SK-N-SH (cell line): ENCODE measurements around the gene ABCA4. TPM values are rescaled to one million over a fixed set of nuclear protein-coding genes. Genes with fewer than 3 reads are reported as not detected.

Source experiments
- CTCF ChIA-PET: fragments of 300-600, 350-600 bp; formaldehyde crosslinking; extraction: SDS; loops from one replicate; lab custom pipeline; 2021; lab: Yijun Ruan, JAX
- POLR2A ChIA-PET: fragments of 350-600 bp; sonication (Branson Sonifier 250); formaldehyde crosslinking; extraction: SDS; loops from one replicate; lab custom pipeline; 2020; ENCODE audit warnings: antibody characterized with exemption, inconsistent platforms; lab: Yijun Ruan, JAX
- DNase-seq: peaks from one replicate; pipeline ENCODE4 v3.0.0; 2012
- H2AFZ ChIP-seq: fragments of 200-600 bp; sonication (generic); 2 replicates; pipeline ENCODE4 v1.8.1; 2016; ENCODE audit warnings: antibody characterized with exemption, mild to moderate bottlenecking, low read depth
- H3F3A ChIP-seq: fragments of 200-600 bp; sonication (generic); replicated peaks from 2 replicates; pipeline ENCODE3; 2016; ENCODE audit warnings: antibody characterized with exemption, mild to moderate bottlenecking; ENCODE audit not compliant: insufficient read depth
- H3K27ac ChIP-seq, 2 experiments: fragments of 200-500 bp in 1 of 2; fragments of 200-600 bp in 1 of 2; sonication (Bioruptor generic) in 1 of 2; sonication (generic), shearing (Covaris generic) in 1 of 2; 2 replicates each; pipeline versions ENCODE4 v1.5.1 to v1.6.1; 2014 to 2016; ENCODE audit warnings: low read depth in 2 of 2, inconsistent platforms in 1 of 2, low read length in 1 of 2, mild to moderate bottlenecking in 1 of 2, mixed read lengths in 1 of 2
- H3K27me3 ChIP-seq: fragments of 200-600 bp; sonication (generic), shearing (Covaris generic); 2 replicates; pipeline ENCODE4 v1.6.1; 2016; ENCODE audit warnings: mixed run types; ENCODE audit not compliant: insufficient read depth
- H3K36me3 ChIP-seq, 2 experiments: fragments of 200-500 bp in 1 of 2; fragments of 200-600 bp in 1 of 2; sonication (Bioruptor generic) in 1 of 2; sonication (generic) in 1 of 2; replicated peaks in 1 of 2; 2 replicates each; pipeline versions ENCODE3 to v1.5.1; 2014 to 2016; ENCODE audit warnings: low read length in 1 of 2, mild to moderate bottlenecking in 1 of 2; ENCODE audit not compliant: insufficient read depth in 2 of 2, control insufficient read depth in 1 of 2
- H3K4me1 ChIP-seq, 2 experiments: fragments of 200-500 bp in 1 of 2; fragments of 200-600 bp in 1 of 2; sonication (Bioruptor generic) in 1 of 2; sonication (generic), shearing (Covaris generic) in 1 of 2; 2 replicates each; pipeline versions ENCODE4 v1.5.1 to v1.6.1; 2014 to 2016; ENCODE audit warnings: low read depth in 1 of 2, low read length in 1 of 2, mixed run types in 1 of 2; ENCODE audit not compliant: insufficient read depth in 2 of 2, control insufficient read depth in 1 of 2
- H3K4me2 ChIP-seq: fragments of 200-600 bp; sonication (generic), shearing (Covaris generic); 2 replicates; pipeline ENCODE4 v1.6.1; 2017; ENCODE audit warnings: mixed run types
- H3K4me3 ChIP-seq, 2 experiments: fragments of 200-500 bp in 1 of 2; fragments of 200-600 bp in 1 of 2; sonication (Bioruptor generic) in 1 of 2; sonication (generic), shearing (Covaris generic) in 1 of 2; 2 replicates each; pipeline versions ENCODE4 v1.5.1 to v1.8.1; 2014 to 2016; ENCODE audit warnings: low read depth in 2 of 2, inconsistent platforms in 1 of 2, low read length in 1 of 2, mild to moderate bottlenecking in 1 of 2, mixed read lengths in 1 of 2, moderate library complexity in 1 of 2
- H3K79me2 ChIP-seq: fragments of 200-600 bp; sonication (generic); 2 replicates; pipeline ENCODE4 v1.8.1; 2017; ENCODE audit warnings: mild to moderate bottlenecking; ENCODE audit not compliant: insufficient read depth
- H3K9ac ChIP-seq: fragments of 200-600 bp; sonication (generic); 2 replicates; pipeline ENCODE4 v1.6.1; 2017; ENCODE audit warnings: mixed run types
- H3K9me2 ChIP-seq: fragments of 200-600 bp; sonication (generic); 2 replicates; pipeline ENCODE4 v1.6.1; 2017; ENCODE audit warnings: mixed run types
- H3K9me3 ChIP-seq: fragments of 200-600 bp; sonication (generic); 2 replicates; pipeline ENCODE4 v1.6.1; 2017; ENCODE audit warnings: mixed run types, mild to moderate bottlenecking, moderate library complexity
- H4K20me1 ChIP-seq: fragments of 200-600 bp; sonication (generic); 2 replicates; pipeline ENCODE4 v1.6.1; 2017; ENCODE audit warnings: mild to moderate bottlenecking, mixed run types; ENCODE audit not compliant: insufficient read depth
- CHD2 ChIP-seq: fragments of 150-350 bp; IDR thresholded peaks from 2 replicates; pipeline ENCODE4 v1.6.1; 2018; ENCODE audit warnings: low read length; ENCODE audit not compliant: partially characterized antibody
- CTCF ChIP-seq: fragments of 200-600 bp; sonication (generic); IDR thresholded peaks from 2 replicates; pipeline ENCODE4 v1.6.1; 2017; ENCODE audit warnings: antibody characterized with exemption, mild to moderate bottlenecking, moderate library complexity
- ELF1 ChIP-seq: IDR thresholded peaks from 2 replicates; pipeline ENCODE4 v1.4.0; 2012
- EP300 ChIP-seq, 2 experiments: IDR thresholded peaks; 2 replicates each; pipeline versions ENCODE4 v1.4.0 to v1.6.1; 2012; ENCODE audit warnings: borderline replicate concordance in 1 of 2, low read depth in 1 of 2, low read length in 1 of 2
- FOSL2 ChIP-seq: IDR thresholded peaks from 2 replicates; pipeline ENCODE4 v1.4.0; 2012; ENCODE audit warnings: low read depth, mild to moderate bottlenecking, moderate library complexity, borderline replicate concordance
- FOXM1 ChIP-seq: IDR thresholded peaks from 2 replicates; pipeline ENCODE4 v1.4.0; 2012; ENCODE audit warnings: low read depth, mild to moderate bottlenecking
- GATA2 ChIP-seq: sonication (generic); formaldehyde crosslinking; IDR thresholded peaks from 2 replicates; pipeline ENCODE4 v1.5.0; 2020; ENCODE audit warnings: mild to moderate bottlenecking, missing genetic modification reagents
- JUND ChIP-seq: IDR thresholded peaks from 2 replicates; pipeline ENCODE4 v1.4.0; 2012
- MEF2A ChIP-seq: IDR thresholded peaks from 2 replicates; pipeline ENCODE4 v1.4.0; 2012; ENCODE audit warnings: low read depth, borderline replicate concordance
- MXI1 ChIP-seq: IDR thresholded peaks from 2 replicates; pipeline ENCODE4 v1.6.1; 2012; ENCODE audit warnings: mild to moderate bottlenecking, low read depth, low read length, improper control_type of control experiment
- POLR2AphosphoS5 ChIP-seq: IDR thresholded peaks from 2 replicates; pipeline ENCODE4 v1.6.1; 2012; ENCODE audit warnings: low read depth, low read length
- RCOR1 ChIP-seq: fragments of 150-350 bp; IDR thresholded peaks from 2 replicates; pipeline ENCODE4 v1.6.1; 2017; ENCODE audit warnings: antibody characterized with exemption, low read length
- RXRA ChIP-seq: IDR thresholded peaks from 2 replicates; pipeline ENCODE4 v1.4.0; 2012; ENCODE audit warnings: low read depth, mild to moderate bottlenecking, borderline replicate concordance
- TAF1 ChIP-seq: IDR thresholded peaks from 2 replicates; pipeline ENCODE4 v1.6.1; 2012; ENCODE audit warnings: low read depth, mild to moderate bottlenecking, low read length, moderate library complexity, borderline replicate concordance
- TCF12 ChIP-seq: IDR thresholded peaks from 2 replicates; pipeline ENCODE4 v1.4.0; 2012
- USF2 ChIP-seq: fragments of 150-350 bp; IDR thresholded peaks from 2 replicates; pipeline ENCODE4 v1.6.1; 2017; ENCODE audit warnings: antibody characterized with exemption, low read length, low read depth, borderline replicate concordance
- YY1 ChIP-seq: IDR thresholded peaks from 2 replicates; pipeline ENCODE4 v1.4.0; 2012; ENCODE audit warnings: low read depth, mild to moderate bottlenecking
- ZBTB33 ChIP-seq: IDR thresholded peaks from 2 replicates; pipeline ENCODE4 v1.4.0; 2012; ENCODE audit warnings: low read depth, borderline replicate concordance
- WGBS: methylation state at CpG from one replicate; pipeline ENCODE4 v1.1.6; 2017; ENCODE audit warnings: low lambda C conversion rate; 5-methylcytosine and 5-hydroxymethylcytosine counted together
- polyA plus RNA-seq, 3 experiments: library from polyadenylated mRNA; depleted of rRNA; stranded (reverse); fragments of >200 nt; gene quantifications; 2 replicates each; pipeline ENCODE4 v1.2.3, GENCODE V29; 2012

The ABCA4 gene
- polyA plus RNA-seq, 1 of the 3 experiments (the other 2 are of a cell fraction) = 0.03 TPM

- Histone ChIP-seq H3K9me2 (no peaks in the 10 kb centered on the region), H4K20me1 (no peaks in the 10 kb centered on the region), H3K36me3 (no peaks in the 10 kb centered on the region), H3K27me3 (no peaks in the 10 kb centered on the region), H3K9me3 (no peaks in the 10 kb centered on the region), H2AFZ (no peak overlapping the region), H3K4me1 (peaks cover 14 to 32% of the 10 kb centered on the region in 2 experiments; a peak in 3 of 4 replicates), H3F3A (no peaks in the 10 kb centered on the region), H3K79me2 (no peaks in the 10 kb centered on the region), H3K27ac (no peak overlapping the region), H3K9ac (no peak overlapping the region), H3K4me2 (no peak overlapping the region), H3K4me3 (no peak overlapping the region)
- ChIA-PET CTCF (interaction anchor here (5.9 kb wide), 2 partner anchors 28 to 268 kb away, joined by 37 to 72 read pairs; no protein-coding TSS in a partner anchor), POLR2A (no interaction called here)
- 89% methylated on average over 3 of the region's 3 CpGs for WGBS
- TF ChIP-seq ZBTB33 (no peak), POLR2AphosphoS5 (no peak), CHD2 (no peak), EP300 (IDR thresholded peaks at IDR 0.05; ENCODE audit: borderline replicate concordance in 1 of 2, low read depth in 1 of 2, low read length in 1 of 2) (no peak), JUND (no peak), TCF12 (no peak), FOXM1 (no peak), TAF1 (no peak), CTCF (no peak), USF2 (no peak), GATA2 (no peak), FOSL2 (no peak), ELF1 (no peak), MXI1 (no peak), YY1 (no peak), MEF2A (no peak), RCOR1 (no peak), RXRA (no peak)
- no peak for DNase-seq
Measured at GRCh38 chr1:94067196-94067595, 53.8 kb downstream of the ABCA4 start.
